ENCODE measurements around the gene FAM3B.

GRCh38 chr21:41345934-41346685 is 29.5 kb downstream of the FAM3B start:
- no peak for TF ChIP-seq POLR2A (IDR thresholded peaks at IDR 0.05)
- TF ChIP-seq, protein P1, sequence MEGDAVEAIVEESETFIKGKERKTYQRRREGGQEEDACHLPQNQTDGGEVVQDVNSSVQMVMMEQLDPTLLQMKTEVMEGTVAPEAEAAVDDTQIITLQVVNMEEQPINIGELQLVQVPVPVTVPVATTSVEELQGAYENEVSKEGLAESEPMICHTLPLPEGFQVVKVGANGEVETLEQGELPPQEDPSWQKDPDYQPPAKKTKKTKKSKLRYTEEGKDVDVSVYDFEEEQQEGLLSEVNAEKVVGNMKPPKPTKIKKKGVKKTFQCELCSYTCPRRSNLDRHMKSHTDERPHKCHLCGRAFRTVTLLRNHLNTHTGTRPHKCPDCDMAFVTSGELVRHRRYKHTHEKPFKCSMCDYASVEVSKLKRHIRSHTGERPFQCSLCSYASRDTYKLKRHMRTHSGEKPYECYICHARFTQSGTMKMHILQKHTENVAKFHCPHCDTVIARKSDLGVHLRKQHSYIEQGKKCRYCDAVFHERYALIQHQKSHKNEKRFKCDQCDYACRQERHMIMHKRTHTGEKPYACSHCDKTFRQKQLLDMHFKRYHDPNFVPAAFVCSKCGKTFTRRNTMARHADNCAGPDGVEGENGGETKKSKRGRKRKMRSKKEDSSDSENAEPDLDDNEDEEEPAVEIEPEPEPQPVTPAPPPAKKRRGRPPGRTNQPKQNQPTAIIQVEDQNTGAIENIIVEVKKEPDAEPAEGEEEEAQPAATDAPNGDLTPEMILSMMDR (IDR thresholded peaks at IDR 0.05), result no peak

Data from Peyer's patch (tissue), 4 donors.